Myocyte (in vitro differentiated cells): ENCODE measurements around the gene TPRG1. TPM values are rescaled to one million over a fixed set of nuclear protein-coding genes. Genes with fewer than 3 reads are reported as not detected.
"Not testable (repeated sequence)": the region's sequence is repeated elsewhere in the genome, so short reads cannot be mapped to it uniquely, and the experiment has no call there.

Experiments
- DNase-seq: peaks from one replicate; pipeline ENCODE4 v3.0.0-alpha.2; 2012; ENCODE audit warnings: low read depth
- total RNA-seq: library from RNA; depleted of rRNA; stranded (reverse); fragments of >200 nt; gene quantifications from 2 replicates; pipeline ENCODE4 v1.2.3, GENCODE V29; 2014

Gene TPRG1
- total RNA-seq, 1 donor from 2014 or later, result 3.1 TPM

- no peak for DNase-seq
Measured at GRCh38 chr3:189308608-189309007, 136.8 kb downstream of the TPRG1 start.

GRCh38 chr3:189309400-189309975 is 137.7 kb downstream of the TPRG1 start:
- no peak for DNase-seq

DNA sequence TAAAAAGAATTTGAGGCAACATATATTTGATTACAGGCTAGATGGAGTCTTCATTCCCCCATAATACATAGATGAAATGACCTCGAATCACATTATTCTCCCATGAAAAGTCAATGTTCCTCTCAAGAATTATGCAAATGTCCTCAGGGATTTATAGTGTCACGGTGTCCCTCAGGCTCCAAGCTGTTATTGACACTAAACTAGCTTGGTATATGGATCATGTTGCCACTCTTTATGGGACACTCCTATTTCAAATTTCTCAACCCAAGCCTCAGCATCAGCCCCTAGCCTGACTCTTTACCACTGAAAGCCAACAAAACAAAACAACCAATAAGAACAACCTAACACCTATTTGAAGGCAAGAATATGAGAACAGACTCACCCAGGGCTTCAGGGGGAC is 139.8 kb downstream of the TPRG1 start:
- DNase-seq, result no peak

- DNase-seq, result no peak
Measured at GRCh38 chr3:189312866-189313265, 141.1 kb downstream of the TPRG1 start.

GRCh38 chr3:189316296-189317019 is 144.7 kb downstream of the TPRG1 start:
- DNase-seq, result no peak

DNA sequence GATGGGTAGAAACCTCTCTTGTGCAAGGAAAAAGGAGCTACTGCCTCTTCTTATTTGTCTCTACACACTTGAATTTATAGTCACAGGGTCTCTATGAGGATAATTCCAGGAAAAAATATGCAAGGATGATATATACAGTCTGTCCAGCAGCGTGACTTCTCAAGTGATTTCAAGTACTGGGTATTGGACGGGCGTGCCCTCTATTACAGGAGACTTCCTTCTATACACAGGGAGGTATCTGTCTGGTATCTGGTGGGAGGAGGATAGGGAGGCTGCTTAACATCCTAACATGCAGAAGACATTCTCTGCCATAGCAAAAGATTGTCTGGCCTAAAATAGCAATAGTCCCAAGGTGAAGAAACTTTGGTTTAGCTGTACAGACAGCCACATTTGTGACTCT is 146.1 kb downstream of the TPRG1 start:
- DNase-seq, result no peak

GRCh38 chr3:189320511-189320910 is 148.7 kb downstream of the TPRG1 start:
- DNase-seq, result no peak

DNA sequence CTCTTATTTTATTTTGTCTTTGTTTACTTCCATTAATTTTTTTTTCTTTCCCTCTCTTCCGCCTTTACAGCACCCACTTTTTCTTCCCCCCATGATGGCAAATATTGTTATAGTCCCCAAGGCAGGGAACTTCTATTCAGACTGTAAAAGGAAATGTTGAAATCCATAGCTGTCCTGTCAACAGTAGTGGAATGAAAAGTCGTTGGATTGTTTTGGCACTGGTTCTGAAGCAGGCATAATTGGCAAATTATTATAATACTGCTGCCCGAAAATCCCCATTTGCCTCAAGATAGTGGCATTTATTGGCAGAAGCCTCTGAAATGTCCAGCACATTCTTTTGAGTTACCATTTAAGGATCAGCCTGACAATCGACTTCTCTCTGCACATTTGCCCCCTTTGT is 150.6 kb downstream of the TPRG1 start:
- no peak for DNase-seq

GRCh38 chr3:189324538-189325138 is 152.9 kb downstream of the TPRG1 start:
- DNase-seq, result peak; percentile 59

DNA sequence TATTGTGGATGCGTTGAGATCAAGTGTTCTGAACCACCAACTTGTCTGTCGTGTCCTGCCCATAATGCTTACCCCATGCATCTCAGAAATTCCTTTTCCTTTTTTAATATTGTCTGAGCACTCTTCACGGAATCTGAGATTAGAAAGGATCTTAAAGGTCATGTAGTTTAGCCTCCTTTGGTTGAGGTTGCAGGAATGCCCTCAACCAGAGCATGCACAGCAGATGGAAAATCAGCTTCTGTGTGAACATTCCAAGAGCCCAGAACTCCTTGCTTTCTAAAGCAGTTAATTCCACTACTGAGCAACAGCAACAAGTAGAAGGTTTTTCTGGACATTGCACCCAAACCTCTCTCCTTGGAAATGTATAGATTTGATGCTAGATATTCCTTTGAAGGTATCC is 153.7 kb downstream of the TPRG1 start:
- no peak for DNase-seq

- DNase-seq, result not testable (repeated sequence)
Measured at GRCh38 chr3:189329630-189330029, 157.9 kb downstream of the TPRG1 start.

- DNase-seq, result no peak
Measured at GRCh38 chr3:189330066-189330465, 158.3 kb downstream of the TPRG1 start.

DNA sequence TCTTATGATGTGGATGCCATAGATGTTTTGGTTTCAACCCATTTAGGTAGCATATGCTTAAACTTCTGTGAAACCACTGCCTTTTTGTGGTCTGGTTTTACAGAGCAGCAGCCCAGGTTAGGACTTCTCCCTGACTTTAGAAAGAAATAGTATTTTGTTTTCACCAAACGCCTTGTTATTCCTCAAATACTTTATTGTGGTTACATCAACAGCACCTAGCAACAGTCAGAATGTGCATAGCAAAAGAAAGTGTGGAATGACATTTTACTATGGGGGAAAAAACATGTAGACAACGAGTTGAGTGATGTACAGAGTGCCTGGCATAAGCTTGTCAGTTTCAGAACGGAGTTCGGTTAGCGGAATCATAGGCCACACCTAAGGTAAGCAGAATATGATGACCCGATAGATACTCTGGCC is 159.2 kb downstream of the TPRG1 start:
- DNase-seq, result no peak

DNA sequence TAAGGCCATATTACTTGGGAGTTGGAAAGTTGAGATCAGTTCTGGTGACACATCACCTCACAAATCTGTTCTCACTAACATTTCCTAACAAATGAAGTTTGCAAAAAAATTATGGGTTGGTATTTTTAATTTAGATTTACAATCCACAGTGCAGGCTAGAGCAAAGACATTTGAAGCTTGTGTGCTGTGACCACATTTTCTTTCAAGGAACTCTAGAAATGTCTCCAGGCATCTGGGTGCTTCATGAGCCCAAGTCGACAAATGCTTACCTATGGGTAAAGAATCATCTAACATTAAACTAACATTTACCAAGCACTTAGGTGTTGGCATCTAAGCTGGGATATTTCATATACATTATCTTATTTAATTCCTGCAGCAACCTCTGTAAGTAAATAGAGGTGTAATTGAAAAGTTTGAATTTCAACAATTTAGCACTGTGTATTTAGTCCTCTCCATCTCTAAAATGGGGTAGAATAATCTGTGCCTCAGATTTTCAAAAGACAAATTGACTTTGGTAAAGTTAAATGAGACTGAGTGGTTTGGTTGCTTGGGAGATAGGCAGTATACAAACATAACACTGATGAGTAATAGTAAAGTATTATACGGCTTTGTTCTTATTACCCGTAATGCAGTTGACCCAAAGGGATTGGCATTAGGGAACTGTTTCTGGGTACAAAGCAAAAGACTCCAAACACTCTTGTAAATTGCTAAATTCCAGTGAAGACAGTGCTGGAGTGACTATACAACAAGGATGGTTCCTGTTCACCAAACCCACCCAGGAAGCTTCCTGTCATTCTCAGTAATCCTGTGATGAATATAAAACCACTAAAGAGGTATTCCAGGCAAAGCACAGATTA is 162.5 kb downstream of the TPRG1 start:
- DNase-seq, result peak; percentile 17

DNA sequence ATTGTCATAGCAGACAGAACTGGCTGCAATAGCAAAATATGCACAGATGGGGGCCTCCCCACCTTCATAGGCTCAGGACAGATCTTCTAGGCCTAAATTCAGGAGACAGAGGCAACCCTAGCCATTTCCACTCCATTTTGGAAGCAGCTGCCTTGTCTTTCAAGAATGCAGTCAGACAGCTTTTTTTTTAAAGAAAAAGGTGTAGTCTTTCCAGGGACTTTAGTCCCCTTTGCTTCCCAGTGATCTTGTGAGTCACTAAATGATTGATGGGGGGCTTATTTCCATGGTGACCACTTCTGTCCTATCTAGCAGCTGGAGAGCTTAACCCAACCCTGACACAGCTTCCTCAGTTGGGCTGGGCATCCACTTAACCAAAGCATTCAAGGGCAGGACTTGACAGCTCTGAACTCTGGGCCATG is 165.9 kb downstream of the TPRG1 start:
- DNase-seq, result peak; percentile 90

DNA sequence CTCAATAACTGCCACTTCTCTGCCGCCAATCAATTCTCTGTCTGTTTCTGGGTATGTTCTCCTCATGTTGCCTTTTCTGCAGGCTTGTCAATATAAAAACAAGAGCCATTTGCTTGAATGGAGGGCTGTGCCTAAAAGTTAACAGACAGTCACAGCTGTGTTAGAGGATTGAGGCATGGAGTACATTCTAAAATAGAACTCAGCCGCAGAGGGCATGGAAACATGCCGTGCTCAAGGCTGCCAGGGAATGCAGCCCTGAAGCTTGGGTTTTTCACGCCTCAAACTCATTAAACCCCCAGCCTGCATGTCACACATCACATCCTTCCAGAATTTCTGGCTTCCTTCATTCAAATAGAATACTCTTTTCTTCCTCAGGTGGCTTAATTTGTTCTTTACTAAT is 166.6 kb downstream of the TPRG1 start:
- DNase-seq, result peak; percentile 99

GRCh38 chr3:189339996-189340395 is 168.2 kb downstream of the TPRG1 start:
- DNase-seq, result no peak

- no peak for DNase-seq
Measured at GRCh38 chr3:189340680-189341460, 169.1 kb downstream of the TPRG1 start.

- DNase-seq, result no peak
Measured at GRCh38 chr3:189342811-189343210, 171.0 kb downstream of the TPRG1 start.

DNA sequence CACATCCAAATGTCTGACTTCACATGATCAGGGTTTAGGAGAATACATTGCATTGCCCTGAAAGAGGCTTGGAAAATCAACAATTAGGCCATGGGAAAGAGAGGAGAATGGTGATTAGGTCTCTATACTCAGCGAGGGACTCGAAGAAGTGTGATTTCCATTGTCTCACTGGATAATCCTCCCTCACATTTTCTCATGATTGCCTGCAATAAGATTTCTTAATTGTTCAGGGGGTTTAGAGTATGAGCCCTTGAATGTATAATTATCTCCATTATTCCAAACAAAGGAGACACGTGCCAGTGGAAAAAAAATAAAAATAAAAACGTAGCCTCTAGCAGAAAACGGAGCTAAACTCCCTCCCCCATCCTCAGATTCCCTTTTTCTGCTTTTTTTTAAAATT is 173.2 kb downstream of the TPRG1 start:
- DNase-seq, result no peak

- no peak for DNase-seq
Measured at GRCh38 chr3:189349772-189350171, 178.0 kb downstream of the TPRG1 start.
